GM20000 (cell line): ENCODE data around the gene CROCC.

Source experiments
- DNase-seq: peaks from one replicate; pipeline ENCODE4 v3.0.0; 2012; ENCODE audit warnings: low spot score
- TF ChIP-seq, protein P1 (sequence below): IDR thresholded peaks from 2 replicates; pipeline ENCODE4 v1.5.1; 2012; ENCODE audit warnings: mild to moderate bottlenecking, control low read depth; ENCODE audit errors: extremely low read depth, missing control alignments

The CROCC gene

DNA sequence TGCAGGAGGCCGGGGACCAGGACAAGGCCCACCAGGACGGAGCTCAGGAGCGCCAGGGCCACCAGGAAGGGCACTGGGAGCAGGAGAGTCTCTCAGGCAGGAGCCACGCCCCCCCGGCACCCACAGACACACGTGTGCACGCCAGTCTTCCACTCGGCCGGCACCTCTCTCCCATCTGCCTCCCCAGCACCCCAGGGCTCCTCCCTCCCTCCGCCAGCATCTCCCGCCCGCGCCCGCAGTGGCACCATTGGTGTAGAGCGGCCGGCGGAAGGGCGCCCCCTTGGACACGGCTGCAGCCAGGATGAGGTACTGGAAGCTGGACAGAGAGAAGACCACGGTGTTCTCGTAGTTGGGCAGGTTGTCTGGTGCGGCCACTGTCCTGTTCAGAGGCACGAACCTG is 64.8 kb downstream of the CROCC start:
- DNase-seq, result no peak

DNA sequence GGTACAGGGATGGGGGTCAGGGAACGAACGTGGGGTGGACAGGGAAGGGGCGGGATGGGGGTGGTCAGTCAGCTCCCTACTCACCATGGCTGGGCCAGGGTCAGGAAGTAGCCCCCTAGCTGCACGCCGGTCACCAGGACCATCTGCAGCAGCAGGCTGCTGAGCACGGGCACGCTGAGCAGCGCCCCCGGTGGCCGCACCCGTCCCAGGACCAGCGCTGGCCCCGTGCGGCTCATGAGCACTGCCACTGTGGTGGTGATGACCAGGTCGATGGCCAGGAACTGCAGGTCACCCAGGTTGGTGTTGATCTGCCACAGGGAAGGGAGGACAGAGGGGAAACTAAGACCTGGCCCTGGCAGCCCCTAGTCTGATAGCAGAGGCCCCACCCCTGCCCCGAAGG is 65.2 kb downstream of the CROCC start:
- TF ChIP-seq, protein P1, sequence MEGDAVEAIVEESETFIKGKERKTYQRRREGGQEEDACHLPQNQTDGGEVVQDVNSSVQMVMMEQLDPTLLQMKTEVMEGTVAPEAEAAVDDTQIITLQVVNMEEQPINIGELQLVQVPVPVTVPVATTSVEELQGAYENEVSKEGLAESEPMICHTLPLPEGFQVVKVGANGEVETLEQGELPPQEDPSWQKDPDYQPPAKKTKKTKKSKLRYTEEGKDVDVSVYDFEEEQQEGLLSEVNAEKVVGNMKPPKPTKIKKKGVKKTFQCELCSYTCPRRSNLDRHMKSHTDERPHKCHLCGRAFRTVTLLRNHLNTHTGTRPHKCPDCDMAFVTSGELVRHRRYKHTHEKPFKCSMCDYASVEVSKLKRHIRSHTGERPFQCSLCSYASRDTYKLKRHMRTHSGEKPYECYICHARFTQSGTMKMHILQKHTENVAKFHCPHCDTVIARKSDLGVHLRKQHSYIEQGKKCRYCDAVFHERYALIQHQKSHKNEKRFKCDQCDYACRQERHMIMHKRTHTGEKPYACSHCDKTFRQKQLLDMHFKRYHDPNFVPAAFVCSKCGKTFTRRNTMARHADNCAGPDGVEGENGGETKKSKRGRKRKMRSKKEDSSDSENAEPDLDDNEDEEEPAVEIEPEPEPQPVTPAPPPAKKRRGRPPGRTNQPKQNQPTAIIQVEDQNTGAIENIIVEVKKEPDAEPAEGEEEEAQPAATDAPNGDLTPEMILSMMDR, result peak; percentile 60
- no peak for DNase-seq

More for the DNA sequence above, 64.8 kb downstream of the CROCC start:
- TF ChIP-seq, protein P1, result no peak

DNA sequence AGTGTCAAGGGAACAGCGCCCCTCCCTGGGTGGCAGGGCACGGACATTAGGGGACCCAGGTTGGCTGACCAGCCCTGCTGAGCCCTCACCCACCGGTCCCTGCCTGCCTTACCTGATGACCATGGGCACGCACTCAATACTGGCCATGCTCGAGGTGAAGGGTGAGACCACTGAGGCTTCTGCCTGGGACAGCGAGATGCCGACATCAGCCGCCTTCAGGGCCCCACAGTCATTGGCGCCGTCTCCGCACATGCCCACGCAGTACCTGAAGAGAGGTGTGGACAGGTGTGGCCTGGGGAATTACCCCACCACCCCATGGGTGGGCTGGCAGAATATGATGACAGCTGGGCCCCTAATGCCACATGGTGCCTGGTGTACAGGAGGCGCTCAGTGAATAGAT is 66.5 kb downstream of the CROCC start:
- TF ChIP-seq, protein P1, result no peak
- no peak for DNase-seq

DNA sequence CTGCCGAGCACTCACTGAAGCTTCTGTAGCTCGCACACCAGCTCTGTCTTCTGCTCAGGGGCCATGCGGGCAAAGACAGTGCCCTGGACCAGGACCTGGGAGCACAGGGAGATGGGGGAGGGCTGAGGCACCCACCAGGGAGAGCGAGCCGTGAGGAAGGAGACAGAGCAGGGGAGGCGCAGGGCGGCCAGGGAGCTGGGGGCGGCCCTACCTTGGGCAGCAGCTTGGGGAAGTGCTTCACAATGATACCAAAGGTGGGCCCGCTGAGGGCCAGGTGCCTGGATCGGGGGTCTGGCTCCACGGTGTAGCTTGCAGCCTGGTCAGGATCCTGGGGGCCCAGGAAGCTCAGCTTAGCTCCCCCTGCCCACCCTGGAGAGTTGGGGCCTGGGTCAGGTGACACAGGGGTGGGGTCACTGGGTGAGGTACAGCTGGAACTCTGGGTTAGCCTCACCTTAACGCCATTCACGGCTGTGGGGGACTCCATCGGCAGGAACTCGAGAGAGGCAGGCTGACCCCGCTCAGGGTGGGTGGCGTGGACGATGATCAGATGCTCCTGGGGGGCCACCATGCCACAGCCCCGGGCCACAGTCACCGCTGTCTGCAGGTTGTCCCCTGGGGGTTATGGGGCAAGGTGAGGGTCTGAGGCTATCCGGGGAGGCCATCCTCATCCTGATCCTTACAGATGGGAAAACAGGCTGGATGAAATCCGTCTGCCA is 68.1 kb downstream of the CROCC start:
- TF ChIP-seq, protein P1, result no peak
- no peak for DNase-seq

DNA sequence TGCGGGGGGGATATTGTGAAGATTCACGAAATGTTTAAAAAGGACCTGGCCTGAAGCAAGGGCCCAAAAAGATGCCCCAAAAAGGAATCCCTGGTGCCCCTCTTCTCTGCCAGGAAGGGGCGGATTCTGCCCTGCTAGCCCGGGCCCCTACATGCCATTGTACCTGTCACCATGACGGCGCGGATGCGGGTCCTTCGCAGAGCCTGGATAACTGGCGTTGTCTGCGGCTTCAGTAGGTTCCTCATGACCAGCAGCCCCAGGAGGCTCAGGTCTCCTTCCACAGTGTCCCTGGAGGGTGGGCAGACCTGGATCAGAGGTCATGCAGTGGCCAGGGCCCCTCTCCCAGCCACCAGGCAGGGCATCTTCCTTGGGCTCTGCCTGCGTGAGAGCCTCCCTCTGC is 69.8 kb downstream of the CROCC start:
- DNase-seq, result no peak
- TF ChIP-seq, protein P1, result no peak

DNA sequence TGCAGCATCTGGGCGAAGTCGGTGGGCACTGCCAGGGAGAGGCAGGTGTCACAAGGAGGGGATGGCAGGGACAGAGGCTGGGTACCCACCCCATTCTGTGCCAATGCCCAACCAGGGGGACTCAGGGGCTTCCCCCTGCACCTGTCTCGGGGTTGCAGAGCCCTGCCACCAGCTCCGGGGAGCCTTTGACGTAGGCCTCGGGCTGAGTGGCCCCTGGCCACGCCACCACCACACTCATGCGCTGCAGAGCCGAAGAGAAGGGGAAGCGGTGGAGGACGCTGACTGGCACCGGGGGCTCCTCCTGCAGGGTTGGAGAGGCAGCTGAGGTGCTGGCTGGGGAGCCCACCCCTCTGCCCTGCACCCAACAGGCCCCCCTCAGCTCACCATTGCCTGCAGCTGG is 70.4 kb downstream of the CROCC start:
- TF ChIP-seq, protein P1, result no peak
- DNase-seq, result no peak

DNA sequence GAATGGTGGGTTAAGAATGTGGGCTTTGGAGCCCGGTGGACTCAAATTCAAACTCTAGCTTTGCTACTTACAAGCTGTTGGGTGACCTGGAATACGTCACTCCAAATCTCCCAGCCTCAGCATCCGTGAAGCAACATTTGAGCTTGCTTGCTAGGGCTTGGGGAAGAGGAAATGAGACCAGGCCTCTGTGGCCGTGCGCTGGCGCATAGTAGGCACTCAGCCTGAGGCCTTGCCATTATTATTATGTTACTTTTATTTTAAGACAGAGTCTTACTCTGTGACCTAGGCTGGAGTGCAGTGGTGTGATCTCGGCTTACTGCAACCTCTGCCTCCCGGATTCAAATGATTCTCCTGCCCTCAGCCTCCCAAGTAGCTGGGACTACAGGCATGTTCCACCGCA is 70.9 kb downstream of the CROCC start:
- no peak for DNase-seq
- TF ChIP-seq, protein P1, result no peak
